CD14-positive monocyte (primary cell): ENCODE measurements around the gene NEDD4L. TPM values are rescaled to one million over a fixed set of nuclear protein-coding genes. Genes with fewer than 3 reads are reported as not detected.

ENCODE experiments used
- DNase-seq, 3 donors: peaks; one replicate each; pipeline ENCODE4 v3.0.0-alpha.2; 2011 to 2022
- H2AFZ ChIP-seq: 2 replicates; pipeline ENCODE4 v1.6.0; 2012; ENCODE audit warnings: mild to moderate bottlenecking, low read depth, low read length, inconsistent platforms; ENCODE audit not compliant: insufficient read depth, poor library complexity, severe bottlenecking
- H3K27ac ChIP-seq, 2 donors: 1 replicate in 1 of 2; 2 replicates in 1 of 2; pipeline ENCODE4 v1.5.1; 2012 to 2013; ENCODE audit warnings: low read length in 2 of 2, control low read depth in 1 of 2, inconsistent platforms in 1 of 2, low read depth in 1 of 2, mild to moderate bottlenecking in 1 of 2
- H3K27me3 ChIP-seq, 2 donors: one replicate each; pipeline versions ENCODE4 v1.6.0 to v1.6.1; 2011 to 2013; ENCODE audit warnings: low read length in 2 of 2; ENCODE audit not compliant: control insufficient read depth in 2 of 2, insufficient read depth in 2 of 2
- H3K36me3 ChIP-seq, 2 donors: replicated peaks in 1 of 2; 1 replicate in 1 of 2; 2 replicates in 1 of 2; pipeline versions ENCODE4 v1.5.1 to v1.6.1; 2012 to 2013; ENCODE audit warnings: low read length in 2 of 2, control low read depth in 1 of 2, inconsistent platforms in 1 of 2, mild to moderate bottlenecking in 1 of 2; ENCODE audit not compliant: insufficient read depth in 2 of 2, control insufficient read depth in 1 of 2
- H3K4me1 ChIP-seq, 2 donors: 1 replicate in 1 of 2; 2 replicates in 1 of 2; pipeline versions ENCODE4 v1.5.1 to v1.6.1; 2012 to 2013; ENCODE audit warnings: low read length in 2 of 2, control low read depth in 1 of 2, inconsistent platforms in 1 of 2, mild to moderate bottlenecking in 1 of 2, moderate library complexity in 1 of 2; ENCODE audit not compliant: insufficient read depth in 2 of 2, control insufficient read depth in 1 of 2
- H3K4me2 ChIP-seq: replicated peaks from 2 replicates; pipeline ENCODE3; 2012; ENCODE audit warnings: low read length, moderate library complexity, mild to moderate bottlenecking; ENCODE audit not compliant: poor library complexity, severe bottlenecking; ENCODE audit errors: extremely low read depth
- H3K4me3 ChIP-seq, 3 experiments: fragments of 200-600 bp in 1 of 3; sonication (generic) in 1 of 3; replicated peaks in 1 of 3; 1 replicate in 2 of 3; 2 replicates in 1 of 3; pipeline ENCODE4 v1.5.1; 2011 to 2013; ENCODE audit warnings: low read length in 3 of 3, mild to moderate bottlenecking in 3 of 3, control low read depth in 2 of 3, low read depth in 2 of 3, inconsistent platforms in 1 of 3, moderate library complexity in 1 of 3
- H3K79me2 ChIP-seq: 2 replicates; pipeline ENCODE4 v1.6.0; 2012; ENCODE audit warnings: mild to moderate bottlenecking, control low read depth, inconsistent platforms, low read length, moderate library complexity; ENCODE audit not compliant: insufficient read depth
- H3K9ac ChIP-seq: 2 replicates; pipeline ENCODE4 v1.6.0; 2017; ENCODE audit warnings: low read length, mild to moderate bottlenecking; ENCODE audit not compliant: insufficient read depth, poor library complexity, severe bottlenecking
- H3K9me3 ChIP-seq, 2 donors: replicated peaks in 1 of 2; 1 replicate in 1 of 2; 2 replicates in 1 of 2; pipeline versions ENCODE4 v1.5.1 to v1.6.1; 2012 to 2013; ENCODE audit warnings: low read length in 2 of 2, control low read depth in 1 of 2; ENCODE audit not compliant: control insufficient read depth in 1 of 2, insufficient read depth in 1 of 2
- H4K20me1 ChIP-seq: 2 replicates; pipeline ENCODE4 v1.6.0; 2012; ENCODE audit warnings: mild to moderate bottlenecking, low read length, control low read depth, moderate library complexity; ENCODE audit not compliant: insufficient read depth
- H3K27ac Mint-ChIP-seq, 7 donors: one replicate each; pipeline ENCODE4 v1.8.0; 2020; ENCODE audit warnings: mild to moderate bottlenecking in 7 of 7, mixed read lengths in 7 of 7, moderate library complexity in 6 of 7, inconsistent platforms in 2 of 7
- H3K27me3 Mint-ChIP-seq, 3 donors: one replicate each; pipeline ENCODE4 v1.8.0; 2021 to 2022; ENCODE audit warnings: low read depth in 3 of 3, mild to moderate bottlenecking in 3 of 3, mixed read lengths in 3 of 3, moderate library complexity in 3 of 3, inconsistent platforms in 1 of 3
- H3K36me3 Mint-ChIP-seq, 2 donors: one replicate each; pipeline ENCODE4 v1.8.0; 2020; ENCODE audit warnings: mixed read lengths in 2 of 2, inconsistent platforms in 1 of 2, mild to moderate bottlenecking in 1 of 2
- H3K4me1 Mint-ChIP-seq: one replicate; pipeline ENCODE4 v1.8.0; 2020; ENCODE audit warnings: mild to moderate bottlenecking, mixed read lengths
- H3K4me3 Mint-ChIP-seq, 2 donors: one replicate each; pipeline ENCODE4 v1.8.0; 2020; ENCODE audit warnings: mild to moderate bottlenecking in 2 of 2, mixed read lengths in 2 of 2, moderate library complexity in 1 of 2
- H3K9me3 Mint-ChIP-seq, 7 donors: one replicate each; pipeline ENCODE4 v1.8.0; 2020 to 2022; ENCODE audit warnings: mixed read lengths in 7 of 7, mild to moderate bottlenecking in 6 of 7, moderate library complexity in 6 of 7, inconsistent platforms in 2 of 7
- CTCF ChIP-seq: fragments of 200-600 bp; IDR thresholded peaks from one replicate; pipeline ENCODE4 v1.8.0; 2022; ENCODE audit warnings: antibody characterized with exemption, mild to moderate bottlenecking
- WGBS: methylation state at CpG from one replicate; pipeline ENCODE4 v1.1.5; 2013; ENCODE audit warnings: missing lambda C conversion rate; ENCODE audit not compliant: insufficient coverage; 5-methylcytosine and 5-hydroxymethylcytosine counted together
- intact Hi-C, 2 donors: fragments of 100-400 bp; cut with micrococcal nuclease; formaldehyde crosslinking; loops; one replicate each; pipeline versions ENCODE4 v1.15.0 to v1.15.1; 2023
- polyA plus RNA-seq, 3 donors: library from polyadenylated mRNA; depleted of rRNA in 1 of 3; unstranded in 2 of 3; stranded (reverse) in 1 of 3; fragments of 300-500 nt in 2 of 3; fragments of >200 nt in 1 of 3; fragmentation: Illumina TruSeq in 2 of 3; gene quantifications; 1 replicate in 2 of 3; 2 replicates in 1 of 3; pipeline ENCODE4 v1.2.3, GENCODE V29; 2012 to 2021

The NEDD4L gene
- polyA plus RNA-seq, 3 donors: 2.5 to 5.2 (median 4.5) TPM

- H3K27ac Mint-ChIP-seq: no peak overlapping the region
- H3K36me3 Mint-ChIP-seq: no peaks in the 10 kb centered on the region
- H3K4me3 ChIP-seq: no peak overlapping the region
- no peaks in the 10 kb centered on the region for H3K4me1 ChIP-seq
- H3K36me3 ChIP-seq: no peaks in the 10 kb centered on the region
- no peak for DNase-seq
- no peak for TF ChIP-seq CTCF
- intact Hi-C loops: no loop called here
- H3K9me3 ChIP-seq: peaks cover 0 to 15% of the 10 kb centered on the region in 2 donors
- WGBS: 94% methylated on average over 6 of the region's 8 CpGs
- no peak overlapping the region for H3K27ac ChIP-seq
- peaks cover 5 to 6% (median 5%) of the 10 kb centered on the region in 3 donors for H3K27me3 Mint-ChIP-seq
- H3K9me3 Mint-ChIP-seq: peaks cover 0 to 6% (median 0%) of the 10 kb centered on the region in 7 donors
- H3K9ac ChIP-seq: no peak overlapping the region
- peaks cover 5% of the 10 kb centered on the region for H3K4me1 Mint-ChIP-seq
- no peaks in the 10 kb centered on the region for H3K79me2 ChIP-seq
- no peaks in the 10 kb centered on the region for H4K20me1 ChIP-seq
- no peaks in the 10 kb centered on the region for H3K27me3 ChIP-seq
- H2AFZ ChIP-seq: no peak overlapping the region
- no peak overlapping the region for H3K4me3 Mint-ChIP-seq
- no peak overlapping the region for H3K4me2 ChIP-seq
Observed at GRCh38 chr18:58132595-58133261, 88.7 kb downstream of the NEDD4L start.

GRCh38 chr18:58135183-58135641, 91.2 kb downstream of the NEDD4L start:
- H3K27ac Mint-ChIP-seq: no peak overlapping the region
- no peak for DNase-seq
- H3K27me3 Mint-ChIP-seq: peaks cover 5% of the 10 kb centered on the region in 3 donors
- H3K9me3 ChIP-seq: peaks cover 0 to 7% of the 10 kb centered on the region in 2 donors
- no peaks in the 10 kb centered on the region for H3K36me3 ChIP-seq
- no peak overlapping the region for H3K4me3 Mint-ChIP-seq
- no peak overlapping the region for H3K9ac ChIP-seq
- no peak overlapping the region for H3K27ac ChIP-seq
- no peak overlapping the region for H3K4me3 ChIP-seq
- no peaks in the 10 kb centered on the region for H3K9me3 Mint-ChIP-seq
- H4K20me1 ChIP-seq: no peaks in the 10 kb centered on the region
- no peak overlapping the region for H2AFZ ChIP-seq
- H3K36me3 Mint-ChIP-seq: no peaks in the 10 kb centered on the region
- WGBS: 60% methylated on average over 6 of the region's 7 CpGs
- no peaks in the 10 kb centered on the region for H3K4me1 ChIP-seq
- TF ChIP-seq CTCF: no peak
- H3K4me1 Mint-ChIP-seq: peaks cover 5% of the 10 kb centered on the region
- intact Hi-C loops: loop anchor here in 1 of 2 donors (5.0 kb wide), 2 partner anchors 93 to 248 kb away; partner anchors contain the start of gene NEDD4L
- no peaks in the 10 kb centered on the region for H3K79me2 ChIP-seq
- H3K4me2 ChIP-seq: no peak overlapping the region
- no peaks in the 10 kb centered on the region for H3K27me3 ChIP-seq
